H9 (cell line): ENCODE measurements around the gene DGCR8. TPM values are rescaled to one million over a fixed set of nuclear protein-coding genes. Genes with fewer than 3 reads are reported as not detected.

Source experiments
- DNase-seq: peaks from one replicate; pipeline ENCODE4 v3.0.0-alpha.2; 2017
- H2AFZ ChIP-seq: one replicate; pipeline ENCODE4 v1.6.1; 2013; ENCODE audit warnings: mild to moderate bottlenecking, low read length, control low read depth, moderate library complexity
- H2AK5ac ChIP-seq: 2 replicates; pipeline ENCODE4 v1.6.1; 2013; ENCODE audit warnings: low read length, control low read depth, mixed read lengths; ENCODE audit not compliant: insufficient read length
- H2BK120ac ChIP-seq: one replicate; pipeline ENCODE4 v1.6.1; 2013; ENCODE audit warnings: low read depth, mild to moderate bottlenecking, low read length, control low read depth, inconsistent platforms; ENCODE audit not compliant: poor library complexity, severe bottlenecking
- H2BK12ac ChIP-seq: 2 replicates; pipeline ENCODE4 v1.6.1; 2013; ENCODE audit warnings: low read length, control low read depth, mixed read lengths, low read depth; ENCODE audit not compliant: insufficient read length
- H2BK15ac ChIP-seq: 2 replicates; pipeline ENCODE4 v1.6.1; 2013; ENCODE audit warnings: low read depth, low read length, control low read depth
- H2BK20ac ChIP-seq: one replicate; pipeline ENCODE4 v1.6.1; 2013; ENCODE audit warnings: low read depth, mild to moderate bottlenecking, low read length, control low read depth, inconsistent platforms; ENCODE audit not compliant: poor library complexity, severe bottlenecking
- H2BK5ac ChIP-seq: 2 replicates; pipeline ENCODE4 v1.6.1; 2013; ENCODE audit warnings: low read length, control low read depth, mixed read lengths; ENCODE audit not compliant: insufficient read length
- H3K14ac ChIP-seq: 2 replicates; pipeline ENCODE4 v1.6.1; 2013; ENCODE audit warnings: low read length, control low read depth; ENCODE audit not compliant: insufficient read depth
- H3K18ac ChIP-seq: 2 replicates; pipeline ENCODE4 v1.6.1; 2013; ENCODE audit warnings: low read depth, mild to moderate bottlenecking, mixed read lengths, low read length, control low read depth; ENCODE audit not compliant: insufficient read length
- H3K23ac ChIP-seq: 2 replicates; pipeline ENCODE4 v1.6.1; 2013; ENCODE audit warnings: low read length, control low read depth, mixed read lengths, low read depth; ENCODE audit not compliant: insufficient read length
- H3K23me2 ChIP-seq: 2 replicates; pipeline ENCODE4 v1.6.1; 2013; ENCODE audit warnings: low read depth, mild to moderate bottlenecking, mixed read lengths, low read length, control low read depth; ENCODE audit not compliant: insufficient read length, poor library complexity, severe bottlenecking
- H3K27ac ChIP-seq: 2 replicates; pipeline ENCODE4 v1.5.1; 2013; ENCODE audit warnings: low read length, control low read depth, mixed read lengths, low read depth; ENCODE audit not compliant: insufficient read length
- H3K27me3 ChIP-seq: 2 replicates; pipeline ENCODE4 v1.6.1; 2013; ENCODE audit warnings: low read length, control low read depth, inconsistent platforms; ENCODE audit not compliant: insufficient read depth
- H3K4ac ChIP-seq: 2 replicates; pipeline ENCODE4 v1.6.1; 2013; ENCODE audit warnings: low read depth, mild to moderate bottlenecking, control low read depth, inconsistent platforms, low read length, moderate library complexity
- H3K4me1 ChIP-seq: 2 replicates; pipeline ENCODE4 v1.6.1; 2013; ENCODE audit warnings: low read length, control low read depth, inconsistent platforms; ENCODE audit not compliant: insufficient read depth
- H3K4me2 ChIP-seq: 2 replicates; pipeline ENCODE4 v1.6.1; 2013; ENCODE audit warnings: low read length, control low read depth, mixed read lengths; ENCODE audit not compliant: insufficient read length, insufficient read depth
- H3K56ac ChIP-seq: 2 replicates; pipeline ENCODE4 v1.6.1; 2013; ENCODE audit warnings: low read depth, mild to moderate bottlenecking, mixed read lengths, low read length, control low read depth; ENCODE audit not compliant: insufficient read length
- H3K79me1 ChIP-seq: 2 replicates; pipeline ENCODE4 v1.6.1; 2013; ENCODE audit warnings: low read depth, mild to moderate bottlenecking, moderate library complexity, low read length, control low read depth, inconsistent platforms; ENCODE audit not compliant: insufficient read depth, poor library complexity, severe bottlenecking
- H3K79me2 ChIP-seq: 2 replicates; pipeline ENCODE4 v1.6.1; 2013; ENCODE audit warnings: low read length, control low read depth, inconsistent platforms; ENCODE audit not compliant: insufficient read depth
- H3K9ac ChIP-seq: 2 replicates; pipeline ENCODE4 v1.6.1; 2013; ENCODE audit warnings: low read length, control low read depth, mixed read lengths; ENCODE audit not compliant: insufficient read length; ENCODE audit errors: extremely low read depth
- H3K9me3 ChIP-seq: one replicate; pipeline ENCODE4 v1.6.1; 2013; ENCODE audit warnings: low read depth, low read length, inconsistent platforms; ENCODE audit not compliant: control insufficient read depth
- H3T11ph ChIP-seq: one replicate; pipeline ENCODE4 v1.6.1; 2013; ENCODE audit warnings: mild to moderate bottlenecking, low read length, control low read depth, inconsistent platforms
- H4K20me1 ChIP-seq: one replicate; pipeline ENCODE4 v1.6.1; 2013; ENCODE audit not compliant: control insufficient read depth, insufficient read length, insufficient read depth
- H4K5ac ChIP-seq: 2 replicates; pipeline ENCODE4 v1.6.1; 2013; ENCODE audit warnings: low read depth, mild to moderate bottlenecking, mixed read lengths, low read length, control low read depth; ENCODE audit not compliant: insufficient read length
- H4K8ac ChIP-seq: replicated peaks from 2 replicates; pipeline ENCODE4 v1.6.1; 2013; ENCODE audit warnings: low read length, control low read depth, mixed read lengths, low read depth; ENCODE audit not compliant: insufficient read length
- H4K91ac ChIP-seq: 2 replicates; pipeline ENCODE4 v1.6.1; 2013; ENCODE audit warnings: low read depth, mild to moderate bottlenecking, moderate library complexity, mixed read lengths, low read length, control low read depth; ENCODE audit not compliant: insufficient read length
- H3K27ac Mint-ChIP-seq, 3 experiments: 2 replicates in 2 of 3; 3 replicates in 1 of 3; pipeline ENCODE4 v1.8.0; 2020 to 2021; ENCODE audit warnings: mixed read lengths in 3 of 3, mild to moderate bottlenecking in 1 of 3, moderate library complexity in 1 of 3
- H3K27me3 Mint-ChIP-seq: 2 replicates; pipeline ENCODE4 v1.8.0; 2021; ENCODE audit warnings: low read depth, mild to moderate bottlenecking, moderate library complexity, mixed read lengths
- H3K36me3 Mint-ChIP-seq, 3 experiments: 2 replicates in 2 of 3; 3 replicates in 1 of 3; pipeline ENCODE4 v1.8.0; 2020 to 2021; ENCODE audit warnings: low read depth in 3 of 3, mixed read lengths in 3 of 3; ENCODE audit not compliant: insufficient read depth in 1 of 3
- H3K4me1 Mint-ChIP-seq, 2 experiments: 2 replicates each; pipeline ENCODE4 v1.8.0; 2020; ENCODE audit warnings: mixed read lengths in 2 of 2
- H3K4me3 Mint-ChIP-seq, 2 experiments: 2 replicates in 1 of 2; 3 replicates in 1 of 2; pipeline ENCODE4 v1.8.0; 2020 to 2021; ENCODE audit warnings: mild to moderate bottlenecking in 2 of 2, mixed read lengths in 2 of 2, moderate library complexity in 1 of 2
- H3K9me3 Mint-ChIP-seq, 2 experiments: 2 replicates in 1 of 2; 3 replicates in 1 of 2; pipeline ENCODE4 v1.8.0; 2020; ENCODE audit warnings: mild to moderate bottlenecking in 2 of 2, mixed read lengths in 2 of 2, moderate library complexity in 1 of 2
- WGBS: extraction: QIAGEN DNeasy Blood & Tissue Kit; methylation state at CpG from one replicate; pipeline ENCODE4 v1.1.7; 2013; ENCODE audit warnings: missing lambda C conversion rate, low lambda C conversion rate, mixed read lengths; ENCODE audit not compliant: insufficient read length; ENCODE audit errors: extremely low coverage; 5-methylcytosine and 5-hydroxymethylcytosine counted together
- total RNA-seq: library from RNA; stranded (reverse); gene quantifications from 2 replicates; pipeline ENCODE4 v1.2.1, GENCODE V29; 2021
- TF ChIP-seq, protein P1 (sequence below): fragments of 200-600 bp; sonication (generic); conservative IDR thresholded peaks from 3 replicates; pipeline ENCODE4 v1.8.0; 2021; ENCODE audit warnings: antibody characterized with exemption, mild to moderate bottlenecking

The DGCR8 gene
- total RNA-seq, 1 experiment from 2014 or later: 74.5 TPM

DNA sequence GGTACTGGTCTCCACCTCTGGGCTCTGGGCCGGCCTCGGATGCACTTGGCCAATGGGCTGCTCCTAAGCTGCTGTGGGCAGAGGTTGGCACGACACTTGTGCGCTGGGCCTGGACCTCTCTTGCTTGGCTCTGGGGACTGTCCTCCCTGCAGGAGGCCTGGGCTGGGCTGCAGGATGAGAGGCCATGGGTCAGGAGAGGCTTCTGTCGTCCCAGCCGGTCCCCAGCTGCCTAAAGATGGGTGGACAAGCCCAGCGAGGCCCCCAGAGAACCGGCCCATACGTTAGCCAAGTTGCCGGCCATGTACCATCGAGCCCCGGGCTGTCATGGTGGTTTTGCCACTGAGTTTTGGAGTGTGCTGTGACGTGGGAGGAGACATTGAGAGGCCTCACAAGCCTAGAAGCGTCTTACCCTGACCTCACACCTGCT lies 72.4 kb downstream of the DGCR8 start:
- Histone ChIP-seq H2BK120ac (no peak overlapping the region), H2AFZ (no peak overlapping the region), H3K56ac (no peak overlapping the region), H3K18ac (no peak overlapping the region), H2BK5ac (no peak overlapping the region), H3K79me1 (no peaks in the 10 kb centered on the region), H4K5ac (no peak overlapping the region), H3K4me2 (no peak overlapping the region), H2BK12ac (no peak overlapping the region), H3K79me2 (no peaks in the 10 kb centered on the region), H3K9me3 (no peaks in the 10 kb centered on the region), H3K27ac (no peak overlapping the region), H4K20me1 (no peaks in the 10 kb centered on the region), H2AK5ac (no peak overlapping the region), H3K14ac (no peak overlapping the region), H3K27me3 (no peaks in the 10 kb centered on the region), H3K4me1 (no peaks in the 10 kb centered on the region), H3T11ph (no peak overlapping the region), H4K8ac (no peak overlapping the region), H3K9ac (no peak overlapping the region), H3K23me2 (peaks cover 5% of the 10 kb centered on the region), H2BK20ac (no peak overlapping the region), H3K23ac (no peak overlapping the region), H2BK15ac (no peak overlapping the region), H3K4ac (no peak overlapping the region), H4K91ac (no peak overlapping the region)
- Mint-ChIP-seq H3K27me3 (no peaks in the 10 kb centered on the region), H3K4me3 (0 out of 5 replicates have a peak overlapping the region, but pooled peaks of 1 of the 2 experiments have one; percentile 23), H3K9me3 (no peaks in the 10 kb centered on the region; a peak in 1 of 5 replicates), H3K4me1 (peaks cover 3 to 6% of the 10 kb centered on the region in 2 experiments; a peak in 3 of 4 replicates), H3K36me3 (no peaks in the 10 kb centered on the region), H3K27ac (no peak overlapping the region)
- TF ChIP-seq, protein P1, sequence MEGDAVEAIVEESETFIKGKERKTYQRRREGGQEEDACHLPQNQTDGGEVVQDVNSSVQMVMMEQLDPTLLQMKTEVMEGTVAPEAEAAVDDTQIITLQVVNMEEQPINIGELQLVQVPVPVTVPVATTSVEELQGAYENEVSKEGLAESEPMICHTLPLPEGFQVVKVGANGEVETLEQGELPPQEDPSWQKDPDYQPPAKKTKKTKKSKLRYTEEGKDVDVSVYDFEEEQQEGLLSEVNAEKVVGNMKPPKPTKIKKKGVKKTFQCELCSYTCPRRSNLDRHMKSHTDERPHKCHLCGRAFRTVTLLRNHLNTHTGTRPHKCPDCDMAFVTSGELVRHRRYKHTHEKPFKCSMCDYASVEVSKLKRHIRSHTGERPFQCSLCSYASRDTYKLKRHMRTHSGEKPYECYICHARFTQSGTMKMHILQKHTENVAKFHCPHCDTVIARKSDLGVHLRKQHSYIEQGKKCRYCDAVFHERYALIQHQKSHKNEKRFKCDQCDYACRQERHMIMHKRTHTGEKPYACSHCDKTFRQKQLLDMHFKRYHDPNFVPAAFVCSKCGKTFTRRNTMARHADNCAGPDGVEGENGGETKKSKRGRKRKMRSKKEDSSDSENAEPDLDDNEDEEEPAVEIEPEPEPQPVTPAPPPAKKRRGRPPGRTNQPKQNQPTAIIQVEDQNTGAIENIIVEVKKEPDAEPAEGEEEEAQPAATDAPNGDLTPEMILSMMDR: no peak
- no CpG with 5 or more reads among the region's 14 CpGs for WGBS
- no peak for DNase-seq
